ENCODE measurements around the gene RSPH3.
"Not testable (repeated sequence)": the region's sequence is repeated elsewhere in the genome, so short reads cannot be mapped to it uniquely, and the experiment has no call there.

Gene RSPH3

GRCh38 chr6:159020011-159020410 lies 20.0 kb upstream of the RSPH3 start:
- no peak for DNase-seq

- no peak for DNase-seq
Observed at GRCh38 chr6:159017757-159018559, 18.0 kb upstream of the RSPH3 start.

- DNase-seq, result no peak
Observed at GRCh38 chr6:159014406-159014805, 14.4 kb upstream of the RSPH3 start.

GRCh38 chr6:159013229-159013628 lies 13.2 kb upstream of the RSPH3 start:
- DNase-seq, result no peak

GRCh38 chr6:159012201-159012600 lies 12.2 kb upstream of the RSPH3 start:
- no peak for DNase-seq

- not testable (repeated sequence) for DNase-seq
Observed at GRCh38 chr6:159010037-159010612, 10.1 kb upstream of the RSPH3 start.

- no peak for DNase-seq
Observed at GRCh38 chr6:159008656-159009288, 8.8 kb upstream of the RSPH3 start.

- DNase-seq, result no peak
Observed at GRCh38 chr6:159007510-159007909, 7.5 kb upstream of the RSPH3 start.

- no peak for DNase-seq
Observed at GRCh38 chr6:159005436-159005835, 5.4 kb upstream of the RSPH3 start.

GRCh38 chr6:159004592-159004991 lies 4.6 kb upstream of the RSPH3 start:
- no peak for DNase-seq

- no peak for DNase-seq
Observed at GRCh38 chr6:159002432-159003155, 2.6 kb upstream of the RSPH3 start.

GRCh38 chr6:158999154-158999665 lies 792 bp downstream of the RSPH3 start:
- DNase-seq, result no peak

- no peak for DNase-seq
Observed at GRCh38 chr6:158996856-158997255, 3.1 kb downstream of the RSPH3 start.

GRCh38 chr6:158993639-158994038 lies 6.4 kb downstream of the RSPH3 start:
- DNase-seq, result no peak

- peak; percentile 30 for DNase-seq
Observed at GRCh38 chr6:158991017-158991723, 8.8 kb downstream of the RSPH3 start.

GRCh38 chr6:158989711-158990110 lies 10.3 kb downstream of the RSPH3 start:
- DNase-seq, result not testable (repeated sequence)

GRCh38 chr6:158988477-158988876 lies 11.5 kb downstream of the RSPH3 start:
- DNase-seq, result no peak

GRCh38 chr6:158987657-158988056 lies 12.3 kb downstream of the RSPH3 start:
- no peak for DNase-seq

- DNase-seq, result no peak
Observed at GRCh38 chr6:158978757-158979156, 21.2 kb downstream of the RSPH3 start.

- no peak for DNase-seq
Observed at GRCh38 chr6:158977382-158977781, 22.6 kb downstream of the RSPH3 start.

- no peak for DNase-seq
Observed at GRCh38 chr6:158972241-158973233, 27.5 kb downstream of the RSPH3 start.
